ENCODE data around the gene DMRTC1.
"Not testable (repeated sequence)": the region's sequence is repeated elsewhere in the genome, so short reads cannot be mapped to it uniquely, and the experiment has no call there.

Gene DMRTC1

GRCh38 chrX:72882898-72883297 is 60.7 kb downstream of the DMRTC1 start:
- not testable (repeated sequence) for H3K36me3 ChIP-seq; DNase-seq; H3K27ac ChIP-seq; H3K27me3 ChIP-seq (ENCODE audit: insufficient read depth, low read depth, severe bottlenecking); H3K4me3 ChIP-seq (ENCODE audit: low read depth, low read length); H3K9me3 ChIP-seq (ENCODE audit: severe bottlenecking)

- DNase-seq; H3K36me3 ChIP-seq; H3K27ac ChIP-seq; H3K4me3 ChIP-seq (ENCODE audit: low read depth, low read length); H3K27me3 ChIP-seq (ENCODE audit: insufficient read depth, low read depth, severe bottlenecking); H3K9me3 ChIP-seq (ENCODE audit: severe bottlenecking): not testable (repeated sequence)
Measured at GRCh38 chrX:72837532-72837931, 106.1 kb downstream of the DMRTC1 start.

GRCh38 chrX:72830701-72831100 is 112.9 kb downstream of the DMRTC1 start:
- not testable (repeated sequence) for H3K9me3 ChIP-seq (ENCODE audit: severe bottlenecking); H3K27me3 ChIP-seq (ENCODE audit: insufficient read depth, low read depth, severe bottlenecking); DNase-seq; H3K4me3 ChIP-seq (ENCODE audit: low read depth, low read length); H3K36me3 ChIP-seq; H3K27ac ChIP-seq
